HG03097 (cell line): ENCODE results near the gene CDKL2.

ENCODE experiments used
- ATAC-seq: cut with Tn5 transposase; IDR thresholded peaks from one replicate; pipeline ENCODE4 v1.9.1; 2021; ENCODE audit not compliant: unreplicated experiment, low FRiP score

The CDKL2 gene

GRCh38 chr4:75643651-75644050 is 13.3 kb upstream of the CDKL2 start:
- ATAC-seq: no peak

- no peak for ATAC-seq
These were observed 8.9 kb upstream of the CDKL2 start for GRCh38 chr4:75639124-75639695.

GRCh38 chr4:75637827-75638226 is 7.5 kb upstream of the CDKL2 start:
- no peak for ATAC-seq

- ATAC-seq: no peak
These were observed 6.8 kb upstream of the CDKL2 start for GRCh38 chr4:75637176-75637575.

- no peak for ATAC-seq
These were observed 4.6 kb upstream of the CDKL2 start for GRCh38 chr4:75634951-75635350.

- no peak for ATAC-seq
These were observed 4.0 kb upstream of the CDKL2 start for GRCh38 chr4:75634281-75634680.

- ATAC-seq: no peak
These were observed 3.5 kb upstream of the CDKL2 start for GRCh38 chr4:75633846-75634245.

GRCh38 chr4:75630937-75631329 is 605 bp upstream of the CDKL2 start:
- no peak for ATAC-seq

- ATAC-seq: no peak
These were observed 1.1 kb downstream of the CDKL2 start for GRCh38 chr4:75629239-75629638.

- ATAC-seq: no peak
These were observed 7.3 kb downstream of the CDKL2 start for GRCh38 chr4:75623026-75623425.

GRCh38 chr4:75621715-75622114 is 8.6 kb downstream of the CDKL2 start:
- no peak for ATAC-seq

- no peak for ATAC-seq
These were observed 18.0 kb downstream of the CDKL2 start for GRCh38 chr4:75612306-75612705.

GRCh38 chr4:75605928-75606327 is 24.4 kb downstream of the CDKL2 start:
- ATAC-seq: no peak

GRCh38 chr4:75599647-75600046 is 30.7 kb downstream of the CDKL2 start:
- no peak for ATAC-seq

- no peak for ATAC-seq
These were observed 31.9 kb downstream of the CDKL2 start for GRCh38 chr4:75598390-75598789.

- ATAC-seq: no peak
These were observed 34.3 kb downstream of the CDKL2 start for GRCh38 chr4:75596061-75596460.

- ATAC-seq: no peak
These were observed 36.9 kb downstream of the CDKL2 start for GRCh38 chr4:75593393-75593792.

GRCh38 chr4:75584067-75584466 is 46.3 kb downstream of the CDKL2 start:
- no peak for ATAC-seq

- ATAC-seq: no peak
These were observed 62.6 kb downstream of the CDKL2 start for GRCh38 chr4:75567725-75568124.

- ATAC-seq: no peak
These were observed 63.4 kb downstream of the CDKL2 start for GRCh38 chr4:75566911-75567310.

- ATAC-seq: no peak
These were observed 64.8 kb downstream of the CDKL2 start for GRCh38 chr4:75565481-75565880.

- ATAC-seq: no peak
These were observed 66.3 kb downstream of the CDKL2 start for GRCh38 chr4:75564023-75564422.

GRCh38 chr4:75561789-75562188 is 68.5 kb downstream of the CDKL2 start:
- ATAC-seq: no peak
